Measurements from ENCODE around the gene ACTR1A.

Gene ACTR1A

GRCh38 chr10:102524746-102525145, 22.2 kb upstream of the ACTR1A start:
- TF ChIP-seq ZFX (IDR thresholded peaks at IDR 0.05) = no peak
- TF ChIP-seq CTCF (conservative IDR thresholded peaks at IDR 0.05) = no peak
- H3K27ac ChIP-seq = no peak overlapping the region

GRCh38 chr10:102523250-102524029, 20.9 kb upstream of the ACTR1A start:
- no peak overlapping the region for H3K27ac ChIP-seq
- TF ChIP-seq ZFX (IDR thresholded peaks at IDR 0.05) (no peak), CTCF (conservative IDR thresholded peaks at IDR 0.05) (no peak)

GRCh38 chr10:102522874-102523249, 20.4 kb upstream of the ACTR1A start:
- no peak for TF ChIP-seq CTCF (conservative IDR thresholded peaks at IDR 0.05)
- 0 out of 2 replicates have a peak, but pooled peaks have one; percentile 5 for TF ChIP-seq ZFX (IDR thresholded peaks at IDR 0.05)
- no peak overlapping the region for H3K27ac ChIP-seq

GRCh38 chr10:102519246-102519825, 16.8 kb upstream of the ACTR1A start:
- no peak for TF ChIP-seq ZFX (IDR thresholded peaks at IDR 0.05)
- TF ChIP-seq CTCF (conservative IDR thresholded peaks at IDR 0.05) = no peak
- H3K27ac ChIP-seq = no peak overlapping the region

GRCh38 chr10:102517553-102517952, 15.0 kb upstream of the ACTR1A start:
- TF ChIP-seq ZFX (IDR thresholded peaks at IDR 0.05) = no peak
- no peak for TF ChIP-seq CTCF (conservative IDR thresholded peaks at IDR 0.05)

GRCh38 chr10:102515724-102516123, 13.2 kb upstream of the ACTR1A start:
- TF ChIP-seq ZFX (IDR thresholded peaks at IDR 0.05) (no peak), CTCF (conservative IDR thresholded peaks at IDR 0.05) (no peak)
- no peak overlapping the region for H3K27ac ChIP-seq

More at GRCh38 chr10:102517553-102517952, 15.0 kb upstream of the ACTR1A start:
- H3K27ac ChIP-seq = no peak overlapping the region

- TF ChIP-seq ZFX (IDR thresholded peaks at IDR 0.05) (no peak), CTCF (conservative IDR thresholded peaks at IDR 0.05) (no peak)
- H3K27ac ChIP-seq = no peak overlapping the region
Measured at GRCh38 chr10:102514487-102515311, 12.2 kb upstream of the ACTR1A start.
